ENCODE results near the gene RASGRF1.

- TF ChIP-seq CTCF (IDR thresholded peaks at IDR 0.05), result no peak
- TF ChIP-seq POLR2A (IDR thresholded peaks at IDR 0.05), result no peak
Observed at GRCh38 chr15:79064496-79064895, 26.1 kb downstream of the RASGRF1 start.
